Measurements from ENCODE around the gene LEFTY1. TPM values are rescaled to one million over a fixed set of nuclear protein-coding genes. Genes with fewer than 3 reads are reported as not detected.

LEFTY1 gene
- 0.22 TPM in 1 of 2 replicates, not detected in the other for total RNA-seq

DNA sequence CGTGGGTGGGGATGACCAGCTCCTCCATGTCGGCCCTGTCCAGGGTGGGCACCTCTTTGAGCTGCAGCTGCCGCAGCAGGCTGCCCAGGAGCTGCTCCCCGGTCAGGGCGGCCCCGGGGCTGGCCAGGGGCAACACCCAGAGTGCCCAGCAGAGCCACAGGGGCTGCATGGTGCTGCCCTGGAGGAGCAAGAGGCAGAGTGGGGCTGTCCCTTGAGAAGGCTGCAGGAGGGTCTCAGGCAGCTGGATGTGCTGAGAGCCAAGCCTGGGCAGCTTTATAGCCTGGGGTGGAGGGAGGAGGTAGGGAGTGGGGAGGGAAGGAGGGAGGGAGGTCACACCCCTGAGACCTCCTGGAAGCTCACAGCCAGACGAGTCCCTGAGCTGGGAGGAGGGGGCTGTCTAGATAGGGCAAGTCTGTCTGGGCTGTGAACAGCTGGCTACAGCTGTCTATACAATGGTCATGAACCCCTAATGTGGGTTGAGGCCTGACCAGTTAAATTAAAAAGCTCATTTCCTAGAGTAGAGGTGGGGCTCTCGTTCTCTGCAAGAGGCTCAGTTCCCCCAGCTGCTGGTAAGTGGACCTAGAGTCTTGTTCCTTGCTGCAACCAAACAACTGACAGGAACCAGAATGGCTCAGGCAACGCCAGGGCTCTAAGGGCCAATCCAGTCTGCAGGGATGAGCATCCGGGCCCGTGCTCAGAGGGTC lies at the start of gene LEFTY1:
LEFTY1 (minus strand) TSS at position 249 of the 704 bp plus-strand sequence; CDS start at position 169, 80 bp downstream.

DNA sequence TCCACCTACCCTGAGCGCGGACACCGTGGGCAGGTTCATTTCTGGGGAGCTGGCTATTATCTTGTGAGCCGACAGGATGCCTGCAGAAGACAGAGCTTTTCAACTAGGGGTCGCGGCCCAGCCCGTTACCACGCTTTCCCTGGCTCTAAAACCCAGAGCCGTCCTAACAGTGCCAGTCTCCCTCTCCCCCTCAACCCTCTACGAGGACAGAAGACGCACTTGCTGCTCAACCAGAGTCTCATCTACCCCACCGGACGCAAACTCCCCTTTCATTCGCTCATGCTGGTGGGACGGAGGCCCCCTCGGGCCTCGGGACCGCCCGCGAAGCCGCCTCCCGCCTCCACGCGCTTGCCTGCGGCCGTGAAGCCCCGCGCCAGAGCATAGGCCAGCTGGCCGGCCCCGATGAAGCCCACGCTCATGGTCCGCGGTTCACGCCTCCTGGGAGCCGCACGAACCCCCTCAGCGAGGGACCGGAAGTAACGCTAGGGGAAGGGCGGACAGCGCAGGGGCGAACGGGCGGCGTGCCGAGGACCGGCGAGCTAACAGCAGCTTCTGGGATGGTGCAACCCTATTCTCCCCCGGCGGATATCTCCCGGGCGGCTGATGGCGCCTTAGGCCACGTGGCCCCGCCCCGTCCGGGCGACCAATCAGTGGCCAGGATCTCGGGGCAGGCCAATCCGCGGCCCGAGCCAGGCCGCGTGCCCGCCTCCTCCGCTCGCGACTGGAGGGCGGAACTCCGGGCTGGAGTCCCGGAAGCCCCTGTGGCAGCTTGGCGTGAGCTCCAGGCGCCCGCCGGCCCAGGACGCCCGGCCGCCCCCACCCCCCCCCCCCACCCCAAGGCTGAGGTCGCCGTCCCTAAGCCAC lies 35.0 kb upstream of the LEFTY1 start, which contains the start of gene PYCR2:
PYCR2 (minus strand) TSS at position 559 of the 864 bp plus-strand sequence; CDS start at position 419, 140 bp downstream.

GRCh38 chr1:225881959-225882693 lies 6.8 kb downstream of the LEFTY1 start, which contains the start of gene TMEM63A:
Gene TMEM63A (minus strand): TSS chr1:225882380. CDS start chr1:225877580, 4,800 bp downstream.

Small RNAs within 50 kb of the gene (small RNA-seq; reads per million reads assigned to genes)
- not detected for gene AL117348.1

Other genes starting within 250 kb of the LEFTY1 start
- gene ENAH, start 236.0 kb downstream of the LEFTY1 start, total RNA-seq = 710 and 1,043 TPM in 2 replicates
- 301 and 372 TPM in 2 replicates for gene SRP9, start 111.3 kb downstream of the LEFTY1 start, total RNA-seq
- gene EPHX1, start 79.0 kb downstream of the LEFTY1 start, total RNA-seq = 113 and 122 TPM in 2 replicates
- gene TMEM63A, start 6.8 kb downstream of the LEFTY1 start, total RNA-seq = 22.7 and 25.2 TPM in 2 replicates
- gene PYCR2, start 35.1 kb upstream of the LEFTY1 start, total RNA-seq = 22.1 and 24.4 TPM in 2 replicates
- not detected in 2 replicates for gene LEFTY2, start 52.1 kb upstream of the LEFTY1 start, total RNA-seq
- gene SDE2, start 110.2 kb upstream of the LEFTY1 start, total RNA-seq = 19.6 and 24.1 TPM in 2 replicates
- 171 and 206 TPM in 2 replicates for gene H3-3A, start 173.6 kb upstream of the LEFTY1 start, total RNA-seq

Data from articular chondrocyte of knee joint (primary cell).